Stimulated activated CD4-positive, alpha-beta T cell treated with anti-CD3 and anti-CD28 coated beads, TNF-alpha, amount 100 ng/mL, for 24 hours (primary cell): ENCODE measurements around the gene PARD3.
"Not testable (repeated sequence)": the region's sequence is repeated elsewhere in the genome, so short reads cannot be mapped to it uniquely, and the experiment has no call there.

ENCODE experiments used
- DNase-seq, 3 experiments: peaks; one replicate each; pipeline ENCODE4 v3.0.0-alpha.2; 2020; ENCODE audit warnings: low read depth in 3 of 3

The PARD3 gene

DNA sequence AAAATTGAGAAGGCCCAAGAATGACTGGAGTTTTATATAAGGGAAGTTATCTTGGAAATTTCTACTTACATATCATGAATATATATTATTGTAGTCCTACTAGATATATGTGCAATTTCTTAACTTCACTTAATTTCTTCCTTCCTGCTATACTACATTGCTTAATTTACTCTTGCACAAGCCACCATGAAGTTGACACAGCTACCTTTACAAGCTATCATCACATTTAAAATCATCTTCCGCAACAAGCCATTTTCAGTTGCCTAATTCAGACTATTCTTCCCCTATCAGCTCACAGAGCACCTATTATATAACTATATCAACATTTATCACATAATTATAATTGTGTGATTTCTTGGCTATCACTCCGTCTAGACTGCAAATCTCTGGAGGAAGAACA, 418.4 kb downstream of the PARD3 start:
- DNase-seq: no peak

DNA sequence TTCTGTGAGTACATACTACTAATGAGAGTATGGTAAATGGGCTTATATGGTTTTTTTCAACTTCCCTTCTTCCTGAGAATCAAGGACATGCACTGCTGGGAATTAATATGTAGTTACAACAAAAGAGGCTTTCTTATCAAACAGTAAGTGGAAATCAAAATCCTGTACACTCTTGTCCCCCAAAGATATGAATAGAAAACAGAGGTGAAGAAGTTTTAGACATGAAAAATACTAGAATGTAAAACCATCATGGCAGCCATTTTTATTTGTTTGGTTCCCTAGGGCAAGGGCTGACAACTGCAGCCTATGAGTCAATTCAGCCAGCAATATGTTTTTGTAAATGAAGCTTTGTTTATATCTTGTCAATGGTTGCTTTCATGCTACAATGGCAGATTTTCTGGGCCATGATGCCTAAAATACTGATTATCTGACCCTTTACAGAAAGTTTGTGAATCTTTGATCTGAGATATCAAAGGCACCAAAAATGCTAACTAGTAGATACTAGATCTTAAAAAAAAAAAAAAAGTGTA, 422.4 kb downstream of the PARD3 start:
- no peak for DNase-seq

- DNase-seq: not testable (repeated sequence)
Measured at GRCh38 chr10:34391168-34391567, 423.9 kb downstream of the PARD3 start.

DNA sequence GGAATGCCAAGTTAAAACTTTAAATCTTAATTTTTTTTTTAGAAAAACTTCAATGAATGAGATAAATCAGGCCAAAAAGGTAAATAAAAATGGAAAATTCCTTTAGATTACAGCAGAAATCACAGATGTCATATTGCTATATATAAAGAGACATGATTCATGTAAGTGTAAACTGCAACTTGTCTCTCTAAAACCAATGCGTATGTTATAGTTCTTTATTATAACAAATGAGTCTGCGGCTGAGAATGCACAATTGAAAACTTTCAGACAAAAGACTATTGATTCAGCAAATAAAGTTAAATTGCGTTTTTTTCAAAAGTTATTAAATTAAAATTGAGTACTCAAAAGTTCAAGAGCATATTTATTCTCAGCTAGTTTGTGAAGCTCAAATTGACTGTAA, 425.3 kb downstream of the PARD3 start:
- DNase-seq: no peak

GRCh38 chr10:34386921-34387320, 428.2 kb downstream of the PARD3 start:
- no peak for DNase-seq

DNA sequence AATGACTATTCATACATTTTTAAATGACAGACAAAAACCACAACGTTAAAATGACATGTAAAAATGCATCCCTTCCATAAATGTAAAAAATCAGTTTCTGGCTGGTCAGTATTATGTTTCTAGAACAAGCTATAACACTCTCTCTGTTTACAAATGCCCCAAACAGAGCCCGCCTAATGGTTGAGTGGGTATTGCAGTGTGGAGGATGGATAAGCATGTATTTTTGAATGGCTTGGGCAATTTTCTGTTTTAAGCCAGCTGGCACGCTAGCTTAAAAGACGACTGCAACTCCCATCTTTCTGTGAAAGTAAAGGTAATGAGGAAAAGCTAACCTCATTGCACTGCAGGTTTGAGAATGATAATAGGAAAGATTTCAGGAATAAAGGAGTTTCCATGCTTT, 430.7 kb downstream of the PARD3 start:
- no peak for DNase-seq

DNA sequence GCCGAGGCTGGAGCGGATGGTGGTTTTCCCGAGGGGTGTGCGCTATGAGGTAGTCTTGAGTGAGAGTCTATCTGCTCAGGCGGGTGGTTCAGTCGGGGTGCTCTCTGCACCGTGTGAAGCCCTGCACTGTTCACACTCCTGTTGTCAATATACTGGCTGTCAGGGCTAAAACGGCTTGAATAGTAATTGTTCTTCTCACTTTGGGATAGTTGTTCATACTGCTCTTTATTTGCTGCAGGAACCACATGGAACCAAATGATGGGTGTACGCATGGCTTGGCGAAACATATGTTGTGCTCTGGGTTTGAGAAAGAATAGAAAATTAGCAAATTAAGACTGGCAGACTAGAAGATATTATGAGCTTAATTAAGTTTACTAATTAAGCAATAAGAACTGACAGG, 432.5 kb downstream of the PARD3 start:
- DNase-seq: no peak

DNA sequence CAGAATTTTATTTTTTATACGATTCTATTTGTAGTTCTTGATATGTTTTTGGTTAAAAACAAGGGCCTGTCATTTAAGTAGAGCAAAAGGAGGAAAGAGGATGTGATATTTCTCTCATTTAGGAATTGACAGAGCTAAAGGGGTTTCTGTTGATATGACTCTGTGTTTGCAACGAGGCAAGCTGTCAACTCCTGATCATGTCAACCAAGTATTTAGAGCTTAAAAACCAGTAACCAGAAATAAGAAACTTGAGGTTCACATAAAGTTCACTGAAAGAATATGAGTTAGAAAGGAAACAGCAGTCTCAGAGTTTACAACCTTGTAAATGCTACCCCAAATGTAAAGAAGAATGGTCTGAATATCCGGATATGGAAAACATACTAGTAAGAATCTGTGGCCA, 434.2 kb downstream of the PARD3 start:
- DNase-seq: no peak

- DNase-seq: no peak
Measured at GRCh38 chr10:34378297-34378696, 436.8 kb downstream of the PARD3 start.

GRCh38 chr10:34377833-34378232, 437.3 kb downstream of the PARD3 start:
- DNase-seq: no peak

DNA sequence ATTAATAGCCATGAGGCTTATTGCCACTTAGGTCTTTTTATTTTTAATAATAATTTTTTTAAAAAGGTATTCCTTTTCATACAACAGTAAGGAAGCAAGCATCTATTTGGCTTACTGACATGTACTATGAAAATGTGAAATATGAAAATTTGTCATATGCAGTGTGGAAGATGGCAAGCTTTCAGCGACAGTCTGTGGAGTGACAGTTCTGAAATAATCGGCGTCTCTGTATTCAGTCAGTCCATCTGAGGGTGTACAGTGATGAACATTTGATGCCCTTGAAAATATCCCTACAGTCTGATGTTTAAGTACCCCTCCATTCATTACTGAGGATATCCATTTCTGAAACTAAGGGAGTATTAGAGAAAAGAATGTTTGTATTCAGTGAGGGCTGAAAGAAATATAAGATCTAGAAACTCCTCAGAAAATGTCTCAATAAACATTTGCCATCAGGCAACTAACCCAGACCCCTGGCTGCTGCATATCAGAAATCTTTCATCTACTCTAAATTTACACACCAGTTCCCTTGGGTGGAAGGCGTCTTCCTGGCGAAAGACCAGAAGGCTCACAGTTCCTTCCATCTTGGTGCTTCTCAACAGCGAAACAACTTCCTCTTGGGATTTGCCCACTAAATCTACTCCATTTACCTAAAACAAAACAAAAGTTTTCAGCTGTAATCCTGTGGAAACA, 440.6 kb downstream of the PARD3 start:
- no peak for DNase-seq

- no peak for DNase-seq
Measured at GRCh38 chr10:34373211-34373610, 441.9 kb downstream of the PARD3 start.

DNA sequence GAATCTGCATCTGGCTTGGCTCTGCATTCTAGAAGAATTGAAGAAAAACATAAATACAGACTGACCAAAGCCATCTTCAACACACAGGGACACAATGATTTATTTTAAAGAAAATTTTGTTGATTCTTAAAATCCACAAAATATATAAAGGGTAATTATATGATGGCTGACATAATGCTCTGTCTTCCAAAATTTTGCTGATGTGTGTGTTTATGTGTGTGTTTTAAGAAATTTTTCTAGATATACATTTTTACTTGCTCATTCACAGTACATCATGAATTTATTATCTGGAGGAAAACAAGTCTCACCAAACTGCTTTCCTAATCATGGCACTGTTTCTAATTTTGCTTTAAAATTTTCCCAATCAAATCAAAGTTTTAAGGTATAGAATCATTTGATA, 442.6 kb downstream of the PARD3 start:
- no peak for DNase-seq

- no peak for DNase-seq
Measured at GRCh38 chr10:34370126-34370525, 445.0 kb downstream of the PARD3 start.

DNA sequence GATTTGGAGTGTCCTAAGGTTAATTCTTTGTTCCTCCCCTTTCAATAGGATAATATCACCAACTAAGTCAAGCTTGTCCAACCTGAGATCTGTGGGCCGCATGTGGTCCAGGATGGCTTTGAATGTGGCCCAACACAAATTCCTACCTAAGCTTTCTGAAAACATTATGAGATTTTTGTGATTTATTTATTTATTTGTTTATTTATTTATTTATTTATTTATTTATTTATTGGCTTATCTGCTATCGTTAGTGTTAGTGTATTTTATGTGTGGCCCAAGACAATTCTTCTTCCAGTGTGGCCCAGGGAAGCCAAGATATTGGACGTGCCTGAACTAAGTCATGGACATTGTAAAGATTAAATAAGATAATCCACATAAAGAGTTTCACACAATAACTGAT, 446.0 kb downstream of the PARD3 start:
- DNase-seq: no peak

GRCh38 chr10:34364253-34365037, 450.7 kb downstream of the PARD3 start:
- DNase-seq: no peak

DNA sequence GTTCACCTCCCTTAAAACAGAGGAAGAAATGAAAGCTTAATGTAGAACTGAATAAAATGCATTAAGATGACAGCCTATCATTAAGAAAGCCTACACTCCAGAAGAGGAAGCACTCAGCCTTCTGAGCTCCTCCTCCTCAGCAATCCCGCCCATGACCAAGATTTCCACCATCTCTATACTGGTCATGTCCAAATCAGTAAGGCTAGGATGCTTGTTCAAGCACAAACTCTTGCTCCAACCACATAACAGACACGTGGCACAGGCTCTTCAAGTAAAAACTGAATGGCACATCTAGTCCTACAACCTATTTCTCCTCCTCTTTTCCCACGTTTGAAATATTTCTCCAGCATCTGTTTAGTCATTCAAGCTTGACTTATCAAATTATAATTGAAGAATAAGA, 454.1 kb downstream of the PARD3 start:
- DNase-seq: no peak

GRCh38 chr10:34359435-34359813, 455.7 kb downstream of the PARD3 start:
- DNase-seq: no peak

DNA sequence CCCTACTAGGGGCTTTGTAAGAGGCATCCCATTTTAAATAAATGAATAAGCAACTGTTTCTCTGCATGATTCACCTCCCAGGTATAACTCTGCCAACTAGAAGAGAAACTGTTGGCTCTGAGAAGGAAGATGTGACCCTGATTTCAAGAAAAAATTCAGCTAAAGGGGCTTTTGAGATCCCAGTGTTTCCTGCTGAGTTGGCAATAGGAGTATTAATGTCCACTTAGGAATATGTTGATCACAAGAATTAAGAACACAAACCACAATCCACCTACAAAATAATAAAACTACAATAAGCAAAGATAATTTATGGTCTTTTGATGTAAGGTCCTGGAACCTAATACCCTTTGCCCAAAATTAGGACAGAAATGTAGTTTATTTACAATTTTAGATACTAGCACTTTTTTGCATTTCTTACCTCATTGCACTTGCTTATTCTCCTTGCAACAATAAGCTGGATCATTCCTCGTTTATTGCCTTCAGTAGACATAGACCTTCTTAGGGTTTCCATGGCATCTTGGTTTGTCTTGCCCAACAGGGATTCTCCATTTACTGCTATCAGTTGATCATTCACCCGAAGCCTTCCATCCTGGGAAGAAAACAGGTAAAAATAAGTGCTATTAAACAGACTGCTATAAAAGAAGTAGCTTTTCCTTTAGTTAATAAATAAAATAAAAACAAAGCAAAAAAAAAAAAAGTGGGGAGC, 456.2 kb downstream of the PARD3 start:
- no peak for DNase-seq

- no peak for DNase-seq
Measured at GRCh38 chr10:34356463-34356862, 458.6 kb downstream of the PARD3 start.

DNA sequence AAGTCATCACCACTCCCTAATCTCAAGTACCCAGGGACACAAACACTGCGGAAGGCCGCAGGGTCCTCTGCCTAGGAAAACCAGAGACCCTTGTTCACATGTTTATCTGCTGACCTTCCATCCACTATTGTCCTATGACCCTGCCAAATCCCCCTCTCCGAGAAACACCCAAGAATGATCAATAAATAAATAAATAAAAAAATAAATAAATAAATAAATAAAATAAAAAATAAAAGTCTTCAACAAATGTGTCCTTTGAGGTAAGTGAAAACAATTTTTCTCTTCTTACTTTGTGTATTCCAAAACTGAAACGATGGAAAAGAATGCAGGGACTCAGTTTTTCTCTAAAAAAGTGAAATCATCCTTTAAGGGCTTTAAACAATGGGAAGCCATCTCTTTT, 461.6 kb downstream of the PARD3 start:
- DNase-seq: not testable (repeated sequence)

GRCh38 chr10:34352599-34353204, 462.4 kb downstream of the PARD3 start:
- not testable (repeated sequence) for DNase-seq
